SK-N-SH (cell line): Measurements from ENCODE around the gene C9orf78. TPM values are rescaled to one million over a fixed set of nuclear protein-coding genes. Genes with fewer than 3 reads are reported as not detected.

Source experiments
- CTCF ChIA-PET: fragments of 300-600, 350-600 bp; formaldehyde crosslinking; extraction: SDS; loops from one replicate; lab custom pipeline; 2021; lab: Yijun Ruan, JAX
- POLR2A ChIA-PET: fragments of 350-600 bp; sonication (Branson Sonifier 250); formaldehyde crosslinking; extraction: SDS; loops from one replicate; lab custom pipeline; 2020; ENCODE audit warnings: antibody characterized with exemption, inconsistent platforms; lab: Yijun Ruan, JAX
- DNase-seq: peaks from one replicate; pipeline ENCODE4 v3.0.0; 2012
- H2AFZ ChIP-seq: fragments of 200-600 bp; sonication (generic); 2 replicates; pipeline ENCODE4 v1.8.1; 2016; ENCODE audit warnings: antibody characterized with exemption, mild to moderate bottlenecking, low read depth
- H3F3A ChIP-seq: fragments of 200-600 bp; sonication (generic); replicated peaks from 2 replicates; pipeline ENCODE3; 2016; ENCODE audit warnings: antibody characterized with exemption, mild to moderate bottlenecking; ENCODE audit not compliant: insufficient read depth
- H3K27ac ChIP-seq, 2 experiments: fragments of 200-500 bp in 1 of 2; fragments of 200-600 bp in 1 of 2; sonication (Bioruptor generic) in 1 of 2; sonication (generic), shearing (Covaris generic) in 1 of 2; 2 replicates each; pipeline versions ENCODE4 v1.5.1 to v1.6.1; 2014 to 2016; ENCODE audit warnings: low read depth in 2 of 2, inconsistent platforms in 1 of 2, low read length in 1 of 2, mild to moderate bottlenecking in 1 of 2, mixed read lengths in 1 of 2
- H3K27me3 ChIP-seq: fragments of 200-600 bp; sonication (generic), shearing (Covaris generic); 2 replicates; pipeline ENCODE4 v1.6.1; 2016; ENCODE audit warnings: mixed run types; ENCODE audit not compliant: insufficient read depth
- H3K36me3 ChIP-seq, 2 experiments: fragments of 200-500 bp in 1 of 2; fragments of 200-600 bp in 1 of 2; sonication (Bioruptor generic) in 1 of 2; sonication (generic) in 1 of 2; replicated peaks in 1 of 2; 2 replicates each; pipeline versions ENCODE3 to v1.5.1; 2014 to 2016; ENCODE audit warnings: low read length in 1 of 2, mild to moderate bottlenecking in 1 of 2; ENCODE audit not compliant: insufficient read depth in 2 of 2, control insufficient read depth in 1 of 2
- H3K4me1 ChIP-seq, 2 experiments: fragments of 200-500 bp in 1 of 2; fragments of 200-600 bp in 1 of 2; sonication (Bioruptor generic) in 1 of 2; sonication (generic), shearing (Covaris generic) in 1 of 2; 2 replicates each; pipeline versions ENCODE4 v1.5.1 to v1.6.1; 2014 to 2016; ENCODE audit warnings: low read depth in 1 of 2, low read length in 1 of 2, mixed run types in 1 of 2; ENCODE audit not compliant: insufficient read depth in 2 of 2, control insufficient read depth in 1 of 2
- H3K4me2 ChIP-seq: fragments of 200-600 bp; sonication (generic), shearing (Covaris generic); 2 replicates; pipeline ENCODE4 v1.6.1; 2017; ENCODE audit warnings: mixed run types
- H3K4me3 ChIP-seq, 2 experiments: fragments of 200-500 bp in 1 of 2; fragments of 200-600 bp in 1 of 2; sonication (Bioruptor generic) in 1 of 2; sonication (generic), shearing (Covaris generic) in 1 of 2; 2 replicates each; pipeline versions ENCODE4 v1.5.1 to v1.8.1; 2014 to 2016; ENCODE audit warnings: low read depth in 2 of 2, inconsistent platforms in 1 of 2, low read length in 1 of 2, mild to moderate bottlenecking in 1 of 2, mixed read lengths in 1 of 2, moderate library complexity in 1 of 2
- H3K79me2 ChIP-seq: fragments of 200-600 bp; sonication (generic); 2 replicates; pipeline ENCODE4 v1.8.1; 2017; ENCODE audit warnings: mild to moderate bottlenecking; ENCODE audit not compliant: insufficient read depth
- H3K9ac ChIP-seq: fragments of 200-600 bp; sonication (generic); 2 replicates; pipeline ENCODE4 v1.6.1; 2017; ENCODE audit warnings: mixed run types
- H3K9me2 ChIP-seq: fragments of 200-600 bp; sonication (generic); 2 replicates; pipeline ENCODE4 v1.6.1; 2017; ENCODE audit warnings: mixed run types
- H3K9me3 ChIP-seq: fragments of 200-600 bp; sonication (generic); 2 replicates; pipeline ENCODE4 v1.6.1; 2017; ENCODE audit warnings: mixed run types, mild to moderate bottlenecking, moderate library complexity
- H4K20me1 ChIP-seq: fragments of 200-600 bp; sonication (generic); 2 replicates; pipeline ENCODE4 v1.6.1; 2017; ENCODE audit warnings: mild to moderate bottlenecking, mixed run types; ENCODE audit not compliant: insufficient read depth
- ELF1 ChIP-seq: IDR thresholded peaks from 2 replicates; pipeline ENCODE4 v1.4.0; 2012
- EP300 ChIP-seq, 2 experiments: IDR thresholded peaks; 2 replicates each; pipeline versions ENCODE4 v1.4.0 to v1.6.1; 2012; ENCODE audit warnings: borderline replicate concordance in 1 of 2, low read depth in 1 of 2, low read length in 1 of 2
- EZH2phosphoT487 ChIP-seq: fragments of 200-600 bp; sonication (generic); IDR thresholded peaks from 2 replicates; pipeline ENCODE4 v1.6.1; 2017; ENCODE audit warnings: low read depth, mixed run types, mild to moderate bottlenecking, antibody characterized with exemption, moderate library complexity, borderline replicate concordance
- FOXJ3 ChIP-seq: sonication (generic); formaldehyde crosslinking; IDR thresholded peaks from 2 replicates; pipeline ENCODE4 v1.5.1; 2020; ENCODE audit warnings: mild to moderate bottlenecking, missing genetic modification reagents
- FOXM1 ChIP-seq: IDR thresholded peaks from 2 replicates; pipeline ENCODE4 v1.4.0; 2012; ENCODE audit warnings: low read depth, mild to moderate bottlenecking
- GABPA ChIP-seq: IDR thresholded peaks from 2 replicates; pipeline ENCODE4 v1.4.0; 2012; ENCODE audit warnings: low read depth, mild to moderate bottlenecking
- GATA2 ChIP-seq: sonication (generic); formaldehyde crosslinking; IDR thresholded peaks from 2 replicates; pipeline ENCODE4 v1.5.0; 2020; ENCODE audit warnings: mild to moderate bottlenecking, missing genetic modification reagents
- MEF2A ChIP-seq: IDR thresholded peaks from 2 replicates; pipeline ENCODE4 v1.4.0; 2012; ENCODE audit warnings: low read depth, borderline replicate concordance
- NFIC ChIP-seq: IDR thresholded peaks from 2 replicates; pipeline ENCODE4 v1.4.0; 2012; ENCODE audit warnings: borderline replicate concordance
- NRF1 ChIP-seq: IDR thresholded peaks from 2 replicates; pipeline ENCODE4 v1.6.1; 2012; ENCODE audit warnings: low read depth, mild to moderate bottlenecking, low read length
- POLR2AphosphoS5 ChIP-seq: IDR thresholded peaks from 2 replicates; pipeline ENCODE4 v1.6.1; 2012; ENCODE audit warnings: low read depth, low read length
- RCOR1 ChIP-seq: fragments of 150-350 bp; IDR thresholded peaks from 2 replicates; pipeline ENCODE4 v1.6.1; 2017; ENCODE audit warnings: antibody characterized with exemption, low read length
- RFX5 ChIP-seq: IDR thresholded peaks from 2 replicates; pipeline ENCODE4 v1.6.1; 2012; ENCODE audit warnings: mild to moderate bottlenecking, improper control_type of control experiment, low read length
- RXRA ChIP-seq: IDR thresholded peaks from 2 replicates; pipeline ENCODE4 v1.4.0; 2012; ENCODE audit warnings: low read depth, mild to moderate bottlenecking, borderline replicate concordance
- SIN3A ChIP-seq: IDR thresholded peaks from 2 replicates; pipeline ENCODE4 v1.6.1; 2012; ENCODE audit warnings: low read depth, mild to moderate bottlenecking, low read length, moderate library complexity, borderline replicate concordance
- TAF1 ChIP-seq: IDR thresholded peaks from 2 replicates; pipeline ENCODE4 v1.6.1; 2012; ENCODE audit warnings: low read depth, mild to moderate bottlenecking, low read length, moderate library complexity, borderline replicate concordance
- TCF12 ChIP-seq: IDR thresholded peaks from 2 replicates; pipeline ENCODE4 v1.4.0; 2012
- TEAD4 ChIP-seq: IDR thresholded peaks from 2 replicates; pipeline ENCODE4 v1.4.0; 2012; ENCODE audit warnings: mild to moderate bottlenecking, borderline replicate concordance; ENCODE audit not compliant: insufficient read depth
- WGBS: methylation state at CpG from one replicate; pipeline ENCODE4 v1.1.6; 2017; ENCODE audit warnings: low lambda C conversion rate; 5-methylcytosine and 5-hydroxymethylcytosine counted together
- polyA plus RNA-seq, 3 experiments: library from polyadenylated mRNA; depleted of rRNA; stranded (reverse); fragments of >200 nt; gene quantifications; 2 replicates each; pipeline ENCODE4 v1.2.3, GENCODE V29; 2012
- TF ChIP-seq, protein P1 (sequence below): IDR thresholded peaks from 2 replicates; pipeline ENCODE4 v1.4.0; 2012; ENCODE audit warnings: low read depth, borderline replicate concordance
- TF ChIP-seq, protein P2 (sequence below): IDR thresholded peaks from 2 replicates; pipeline ENCODE4 v1.6.1; 2012; ENCODE audit warnings: mild to moderate bottlenecking, low read depth, low read length, moderate library complexity
- TF ChIP-seq, protein P3 (sequence below): IDR thresholded peaks from 2 replicates; pipeline ENCODE4 v1.4.0; 2012; ENCODE audit warnings: low read depth
- TF ChIP-seq, protein P4 (sequence below): IDR thresholded peaks from 2 replicates; pipeline ENCODE4; 2012
- TF ChIP-seq, protein P5 (sequence below): fragments of 150-350 bp; IDR thresholded peaks from 2 replicates; pipeline ENCODE4 v1.6.1; 2016; ENCODE audit warnings: mild to moderate bottlenecking, low read depth, low read length
- TF ChIP-seq, protein P6 (sequence below): IDR thresholded peaks from 2 replicates; pipeline ENCODE4 v1.4.0; 2012; ENCODE audit warnings: low read depth, borderline replicate concordance

C9orf78 gene
- polyA plus RNA-seq, 1 of the 3 experiments (the other 2 are of a cell fraction) = 59.2 TPM

DNA sequence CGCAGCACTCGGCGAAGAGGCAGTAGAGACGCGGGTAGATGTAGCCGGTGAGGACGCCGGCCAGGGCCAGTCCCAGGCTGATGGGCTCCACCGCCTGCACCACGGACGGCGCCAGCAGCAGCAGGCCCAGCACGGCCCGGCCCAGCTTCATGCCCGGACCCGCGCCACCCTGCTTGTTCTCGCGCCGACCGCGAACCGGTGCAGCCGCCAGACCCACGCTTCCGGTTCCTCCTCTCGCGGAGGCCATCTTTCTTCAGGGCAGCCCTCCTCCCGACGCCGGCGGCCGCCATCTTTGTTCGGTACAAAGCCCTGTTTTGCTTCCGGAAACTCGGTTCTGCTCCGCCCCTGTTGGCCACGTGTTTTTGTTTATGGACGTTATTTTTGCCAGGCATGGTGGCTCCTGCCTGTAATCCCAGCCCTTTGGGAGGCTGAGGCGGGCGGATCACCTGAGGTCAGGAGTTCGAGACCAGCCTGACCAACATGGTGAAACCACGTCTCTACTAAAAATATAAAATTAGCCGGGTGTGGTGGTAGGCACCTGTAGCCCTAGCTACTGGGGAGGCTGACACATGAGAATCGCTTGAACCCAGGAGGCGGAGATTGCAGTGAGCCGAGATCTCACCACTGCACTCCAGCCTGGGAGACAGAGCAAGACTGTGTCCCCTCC, 11.0 kb downstream of the C9orf78 start, which contains the start of gene TOR1A:
TOR1A (minus strand) TSS at position 202 of the 667 bp plus-strand sequence; CDS start at position 151, 51 bp downstream.
- peak within 1 kb of the TSS; percentile 60 to 82; a peak in 3 of 4 replicates for H3K27ac ChIP-seq
- ChIA-PET CTCF (interaction anchor here (0.6 to 1.4 kb wide), 4 partner anchors 13 to 216 kb away, joined by 3 to 5 read pairs (median 4); no protein-coding TSS in a partner anchor), POLR2A (no interaction called here)
- no peaks in the 10 kb centered on the region for H4K20me1 ChIP-seq
- peaks cover 22 to 51% of the 10 kb centered on the region in 2 experiments for H3K36me3 ChIP-seq
- H3K9me2 ChIP-seq = no peaks in the 10 kb centered on the region
- peak within 1 kb of the TSS; percentile 94 for H2AFZ ChIP-seq
- H3K27me3 ChIP-seq = no peaks in the 10 kb centered on the region
- no peaks in the 10 kb centered on the region for H3K9me3 ChIP-seq
- peak within 1 kb of the TSS; percentile 89 for H3K9ac ChIP-seq
- H3K4me3 ChIP-seq = peak within 1 kb of the TSS; percentile 65 to 76
- peak within 1 kb of the TSS; percentile 95 for H3K4me2 ChIP-seq
- WGBS = 5% methylated on average over 27 of the region's 47 CpGs
- peaks cover 20% of the 10 kb centered on the region for H3F3A ChIP-seq
- H3K4me1 ChIP-seq = peaks cover 0 to 7% of the 10 kb centered on the region in 2 experiments; a peak in 1 of 4 replicates
- DNase-seq = peak; percentile 94
- peaks cover 28% of the 10 kb centered on the region for H3K79me2 ChIP-seq
- TF ChIP-seq SIN3A (peak; percentile 96), TCF12 (peak; percentile 60; the same call in 1 of the 2 replicates), MEF2A (no peak), RCOR1 (peak; percentile 70; the same call in 1 of the 2 replicates), NRF1 (no peak), NFIC (no peak; the same call in 1 of the 2 replicates), EP300 (IDR thresholded peaks at IDR 0.05; ENCODE audit: borderline replicate concordance in 1 of 2, low read depth in 1 of 2, low read length in 1 of 2) (0 out of 4 replicates have a peak, but pooled peaks of 1 of the 2 experiments have one; percentile 14), GATA2 (no peak), TAF1 (peak; percentile 94), TEAD4 (no peak), RXRA (no peak; the same call in 1 of the 2 replicates), FOXM1 (no peak), FOXJ3 (CRISPR knock-in tag) (peak; percentile 75), EZH2phosphoT487 (no peak), POLR2AphosphoS5 (peak; percentile 88), ELF1 (peak; percentile 98), RFX5 (no peak), GABPA (peak; percentile 92)
- TF ChIP-seq, protein P1, sequence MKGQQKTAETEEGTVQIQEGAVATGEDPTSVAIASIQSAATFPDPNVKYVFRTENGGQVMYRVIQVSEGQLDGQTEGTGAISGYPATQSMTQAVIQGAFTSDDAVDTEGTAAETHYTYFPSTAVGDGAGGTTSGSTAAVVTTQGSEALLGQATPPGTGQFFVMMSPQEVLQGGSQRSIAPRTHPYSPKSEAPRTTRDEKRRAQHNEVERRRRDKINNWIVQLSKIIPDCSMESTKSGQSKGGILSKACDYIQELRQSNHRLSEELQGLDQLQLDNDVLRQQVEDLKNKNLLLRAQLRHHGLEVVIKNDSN = peak; percentile 87
- TF ChIP-seq, protein P2, sequence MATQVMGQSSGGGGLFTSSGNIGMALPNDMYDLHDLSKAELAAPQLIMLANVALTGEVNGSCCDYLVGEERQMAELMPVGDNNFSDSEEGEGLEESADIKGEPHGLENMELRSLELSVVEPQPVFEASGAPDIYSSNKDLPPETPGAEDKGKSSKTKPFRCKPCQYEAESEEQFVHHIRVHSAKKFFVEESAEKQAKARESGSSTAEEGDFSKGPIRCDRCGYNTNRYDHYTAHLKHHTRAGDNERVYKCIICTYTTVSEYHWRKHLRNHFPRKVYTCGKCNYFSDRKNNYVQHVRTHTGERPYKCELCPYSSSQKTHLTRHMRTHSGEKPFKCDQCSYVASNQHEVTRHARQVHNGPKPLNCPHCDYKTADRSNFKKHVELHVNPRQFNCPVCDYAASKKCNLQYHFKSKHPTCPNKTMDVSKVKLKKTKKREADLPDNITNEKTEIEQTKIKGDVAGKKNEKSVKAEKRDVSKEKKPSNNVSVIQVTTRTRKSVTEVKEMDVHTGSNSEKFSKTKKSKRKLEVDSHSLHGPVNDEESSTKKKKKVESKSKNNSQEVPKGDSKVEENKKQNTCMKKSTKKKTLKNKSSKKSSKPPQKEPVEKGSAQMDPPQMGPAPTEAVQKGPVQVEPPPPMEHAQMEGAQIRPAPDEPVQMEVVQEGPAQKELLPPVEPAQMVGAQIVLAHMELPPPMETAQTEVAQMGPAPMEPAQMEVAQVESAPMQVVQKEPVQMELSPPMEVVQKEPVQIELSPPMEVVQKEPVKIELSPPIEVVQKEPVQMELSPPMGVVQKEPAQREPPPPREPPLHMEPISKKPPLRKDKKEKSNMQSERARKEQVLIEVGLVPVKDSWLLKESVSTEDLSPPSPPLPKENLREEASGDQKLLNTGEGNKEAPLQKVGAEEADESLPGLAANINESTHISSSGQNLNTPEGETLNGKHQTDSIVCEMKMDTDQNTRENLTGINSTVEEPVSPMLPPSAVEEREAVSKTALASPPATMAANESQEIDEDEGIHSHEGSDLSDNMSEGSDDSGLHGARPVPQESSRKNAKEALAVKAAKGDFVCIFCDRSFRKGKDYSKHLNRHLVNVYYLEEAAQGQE = no peak
- TF ChIP-seq, protein P3, sequence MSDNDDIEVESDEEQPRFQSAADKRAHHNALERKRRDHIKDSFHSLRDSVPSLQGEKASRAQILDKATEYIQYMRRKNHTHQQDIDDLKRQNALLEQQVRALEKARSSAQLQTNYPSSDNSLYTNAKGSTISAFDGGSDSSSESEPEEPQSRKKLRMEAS = peak; percentile 99
- TF ChIP-seq, protein P4, sequence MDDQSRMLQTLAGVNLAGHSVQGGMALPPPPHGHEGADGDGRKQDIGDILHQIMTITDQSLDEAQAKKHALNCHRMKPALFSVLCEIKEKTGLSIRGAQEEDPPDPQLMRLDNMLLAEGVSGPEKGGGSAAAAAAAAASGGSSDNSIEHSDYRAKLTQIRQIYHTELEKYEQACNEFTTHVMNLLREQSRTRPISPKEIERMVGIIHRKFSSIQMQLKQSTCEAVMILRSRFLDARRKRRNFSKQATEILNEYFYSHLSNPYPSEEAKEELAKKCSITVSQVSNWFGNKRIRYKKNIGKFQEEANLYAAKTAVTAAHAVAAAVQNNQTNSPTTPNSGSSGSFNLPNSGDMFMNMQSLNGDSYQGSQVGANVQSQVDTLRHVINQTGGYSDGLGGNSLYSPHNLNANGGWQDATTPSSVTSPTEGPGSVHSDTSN = 0 out of 2 replicates have a peak, but pooled peaks have one; percentile 15
- TF ChIP-seq, protein P5, sequence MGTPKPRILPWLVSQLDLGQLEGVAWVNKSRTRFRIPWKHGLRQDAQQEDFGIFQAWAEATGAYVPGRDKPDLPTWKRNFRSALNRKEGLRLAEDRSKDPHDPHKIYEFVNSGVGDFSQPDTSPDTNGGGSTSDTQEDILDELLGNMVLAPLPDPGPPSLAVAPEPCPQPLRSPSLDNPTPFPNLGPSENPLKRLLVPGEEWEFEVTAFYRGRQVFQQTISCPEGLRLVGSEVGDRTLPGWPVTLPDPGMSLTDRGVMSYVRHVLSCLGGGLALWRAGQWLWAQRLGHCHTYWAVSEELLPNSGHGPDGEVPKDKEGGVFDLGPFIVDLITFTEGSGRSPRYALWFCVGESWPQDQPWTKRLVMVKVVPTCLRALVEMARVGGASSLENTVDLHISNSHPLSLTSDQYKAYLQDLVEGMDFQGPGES = no peak
- TF ChIP-seq, protein P6, sequence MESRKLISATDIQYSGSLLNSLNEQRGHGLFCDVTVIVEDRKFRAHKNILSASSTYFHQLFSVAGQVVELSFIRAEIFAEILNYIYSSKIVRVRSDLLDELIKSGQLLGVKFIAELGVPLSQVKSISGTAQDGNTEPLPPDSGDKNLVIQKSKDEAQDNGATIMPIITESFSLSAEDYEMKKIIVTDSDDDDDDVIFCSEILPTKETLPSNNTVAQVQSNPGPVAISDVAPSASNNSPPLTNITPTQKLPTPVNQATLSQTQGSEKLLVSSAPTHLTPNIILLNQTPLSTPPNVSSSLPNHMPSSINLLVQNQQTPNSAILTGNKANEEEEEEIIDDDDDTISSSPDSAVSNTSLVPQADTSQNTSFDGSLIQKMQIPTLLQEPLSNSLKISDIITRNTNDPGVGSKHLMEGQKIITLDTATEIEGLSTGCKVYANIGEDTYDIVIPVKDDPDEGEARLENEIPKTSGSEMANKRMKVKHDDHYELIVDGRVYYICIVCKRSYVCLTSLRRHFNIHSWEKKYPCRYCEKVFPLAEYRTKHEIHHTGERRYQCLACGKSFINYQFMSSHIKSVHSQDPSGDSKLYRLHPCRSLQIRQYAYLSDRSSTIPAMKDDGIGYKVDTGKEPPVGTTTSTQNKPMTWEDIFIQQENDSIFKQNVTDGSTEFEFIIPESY = peak; percentile 96
